Right hindlimb (tissue), 1 donor: ENCODE results near the gene OTUB2.

Experiments
- DNase-seq: peaks from one replicate; pipeline ENCODE4 v3.0.0-alpha.2; 2018

The OTUB2 gene

DNA sequence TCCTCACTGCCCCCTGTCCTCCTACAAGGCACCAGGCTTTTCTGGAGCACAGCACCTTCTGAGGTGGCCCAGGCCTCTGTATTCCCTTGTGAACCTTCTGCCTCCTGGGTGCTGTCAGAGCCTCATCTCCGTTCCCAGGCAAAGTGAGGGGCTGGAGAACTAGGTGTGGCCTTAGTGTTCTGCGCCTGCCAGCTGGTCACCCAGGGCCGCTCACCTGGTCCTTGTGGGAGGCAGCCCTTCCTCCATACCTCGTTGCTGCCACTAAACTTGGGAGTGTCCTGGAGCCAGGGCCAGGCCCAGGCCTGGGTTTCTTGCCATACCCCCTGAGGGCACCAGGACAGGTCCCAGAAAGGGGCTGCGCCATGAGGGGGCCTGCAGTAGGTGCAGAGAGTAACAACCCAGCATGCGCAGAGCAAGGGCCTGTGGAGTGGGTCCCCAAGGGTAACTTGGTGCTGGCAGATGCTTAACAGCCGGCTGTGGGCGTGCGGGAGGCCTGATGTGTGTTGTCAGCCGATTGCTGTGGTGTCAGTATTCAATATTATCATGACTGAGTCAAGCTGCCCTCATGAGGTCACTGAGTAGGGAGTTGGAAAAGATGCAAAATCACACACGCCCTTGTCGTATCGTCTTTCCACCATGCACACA is 17.1 kb downstream of the OTUB2 start:
- no peak for DNase-seq

GRCh38 chr14:94043756-94044475 is 17.8 kb downstream of the OTUB2 start:
- peak; percentile 11 for DNase-seq

GRCh38 chr14:94044476-94045091 is 18.4 kb downstream of the OTUB2 start:
- DNase-seq, result peak; percentile 9

- DNase-seq, result no peak
These were observed 19.0 kb downstream of the OTUB2 start for GRCh38 chr14:94045101-94045500.

- DNase-seq, result peak; percentile 8
These were observed 19.6 kb downstream of the OTUB2 start for GRCh38 chr14:94045563-94046345.

DNA sequence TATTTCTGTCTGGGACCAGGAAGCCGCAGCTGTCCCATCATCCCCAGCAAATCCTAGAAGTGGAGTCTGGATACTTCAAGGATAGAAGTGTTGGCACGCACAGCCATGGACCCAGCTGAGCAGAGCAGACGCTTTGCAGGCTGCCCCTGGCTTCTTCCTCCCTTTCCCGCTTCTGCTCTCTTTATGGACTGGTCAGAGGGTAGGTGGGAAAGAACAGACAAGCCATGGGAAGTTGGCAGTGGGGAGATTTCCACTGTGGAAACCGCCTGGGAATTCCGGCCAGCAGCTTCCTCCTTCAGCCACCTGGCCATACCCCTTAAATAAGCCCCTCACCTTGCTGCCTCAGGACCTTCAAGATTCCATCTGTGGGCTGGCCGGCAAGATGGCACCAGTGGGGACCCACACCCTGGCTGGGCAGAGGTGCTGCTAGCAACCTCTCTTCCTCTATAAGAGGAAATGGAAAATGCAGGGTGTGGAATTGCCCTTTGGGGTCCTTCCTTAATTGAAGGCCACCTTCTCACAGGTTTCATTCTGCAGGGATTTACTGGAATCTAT is 20.6 kb downstream of the OTUB2 start:
- DNase-seq, result peak; percentile 12

GRCh38 chr14:94047581-94047980 is 21.4 kb downstream of the OTUB2 start:
- DNase-seq, result peak; percentile 6

- DNase-seq, result peak; percentile 15
These were observed 22.8 kb downstream of the OTUB2 start for GRCh38 chr14:94048691-94049624.

- DNase-seq, result peak; percentile 6
These were observed 23.5 kb downstream of the OTUB2 start for GRCh38 chr14:94049625-94050023.

DNA sequence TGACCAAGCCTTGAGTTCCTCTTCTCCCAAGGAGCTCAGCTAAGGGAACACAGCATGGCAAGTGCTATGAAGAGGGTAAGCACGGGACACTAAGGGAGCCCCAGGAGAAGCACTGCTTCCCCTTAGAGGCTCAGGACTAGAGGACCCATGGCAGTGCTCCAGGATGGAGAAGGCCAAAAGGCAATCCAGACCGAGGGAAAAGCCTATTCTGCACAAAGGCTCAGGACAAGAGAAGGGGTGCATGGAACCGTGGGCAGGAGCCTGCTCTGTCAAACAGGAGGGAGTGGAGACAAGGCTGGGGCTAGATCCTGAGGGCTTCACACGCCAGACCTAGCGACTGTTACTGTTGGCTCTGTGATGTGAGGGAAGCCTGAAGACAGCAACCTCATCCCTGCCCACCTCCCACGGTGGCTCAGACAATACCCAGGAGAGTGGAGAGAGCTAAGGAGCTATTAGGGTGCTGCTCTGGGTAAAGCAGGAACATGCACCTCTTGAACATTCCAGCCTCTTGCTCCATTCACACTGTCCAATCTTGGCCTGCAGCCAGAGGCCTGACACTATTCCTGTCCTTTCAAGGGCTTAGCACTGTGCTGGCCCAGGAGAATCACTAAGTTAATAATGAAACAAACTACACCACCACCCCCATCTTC is 24.2 kb downstream of the OTUB2 start:
- peak; percentile 2 for DNase-seq

GRCh38 chr14:94051115-94051514 is 25.0 kb downstream of the OTUB2 start:
- DNase-seq, result peak; percentile 53

DNA sequence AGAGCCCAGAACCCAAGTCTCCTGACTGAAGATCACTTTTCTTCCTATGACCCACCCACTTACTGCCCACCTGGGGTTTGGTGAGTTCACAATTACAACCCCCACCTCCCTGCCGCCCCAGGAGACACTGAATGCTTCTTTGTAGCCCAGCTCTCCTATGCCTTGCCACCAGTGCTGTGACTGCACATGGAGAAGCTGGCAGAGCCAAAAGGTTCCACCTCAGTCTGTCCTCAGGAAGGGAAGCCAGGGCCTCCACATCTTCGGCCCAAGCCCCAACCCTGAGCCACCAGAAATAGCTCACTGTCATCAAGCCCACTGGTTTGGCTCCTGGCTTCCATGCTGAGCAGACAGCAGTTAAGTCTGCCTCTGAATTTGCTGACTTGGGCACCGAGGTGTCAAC is 25.6 kb downstream of the OTUB2 start:
- peak; percentile 14 for DNase-seq

- no peak for DNase-seq
These were observed 26.1 kb downstream of the OTUB2 start for GRCh38 chr14:94052199-94052598.

DNA sequence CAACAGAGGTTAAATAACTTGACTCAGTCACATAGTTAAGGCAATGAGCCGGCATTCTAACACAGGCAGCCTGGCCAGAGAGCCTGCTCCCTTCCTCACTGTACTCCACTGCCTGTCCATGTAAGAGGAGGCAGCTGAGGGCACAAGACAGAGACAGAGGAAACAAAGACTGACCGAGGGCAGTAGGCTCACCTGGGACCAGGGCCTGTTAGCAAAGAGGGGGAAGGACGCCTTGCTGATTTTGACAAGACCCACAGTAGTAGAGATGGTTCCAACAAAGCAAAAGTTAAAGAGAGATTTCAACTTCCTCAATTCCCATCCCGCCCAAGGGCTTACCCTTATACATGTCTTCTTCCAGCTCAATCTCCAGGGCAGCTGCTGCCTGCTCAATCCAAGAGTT is 26.5 kb downstream of the OTUB2 start:
- DNase-seq, result peak; percentile 4

DNA sequence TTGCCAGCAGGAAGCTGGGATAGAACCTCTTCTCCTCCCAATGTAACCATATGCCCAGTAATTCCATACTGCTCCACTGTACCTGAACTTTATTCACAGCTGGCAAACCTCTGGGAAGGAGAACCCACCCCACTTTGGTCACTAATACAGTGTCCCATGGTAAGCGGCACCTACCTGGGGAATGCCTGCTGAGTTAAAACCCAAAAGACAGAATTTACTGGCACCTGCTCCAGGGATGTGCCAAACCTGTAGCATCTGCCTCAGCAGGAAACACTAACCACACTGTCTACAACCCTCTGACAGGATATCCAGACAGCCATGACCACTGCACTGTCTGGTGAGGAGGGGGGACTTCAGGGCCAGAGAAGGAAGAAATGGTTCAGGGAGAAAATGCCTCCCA is 28.3 kb downstream of the OTUB2 start:
- DNase-seq, result peak; percentile 8

- DNase-seq, result no peak
These were observed 28.8 kb downstream of the OTUB2 start for GRCh38 chr14:94054936-94055335.

- DNase-seq, result peak; percentile 5
These were observed 30.6 kb downstream of the OTUB2 start for GRCh38 chr14:94056579-94057308.

- DNase-seq, result no peak
These were observed 32.1 kb downstream of the OTUB2 start for GRCh38 chr14:94058128-94058673.

- peak; percentile 2 for DNase-seq
These were observed 32.6 kb downstream of the OTUB2 start for GRCh38 chr14:94058674-94059138.

DNA sequence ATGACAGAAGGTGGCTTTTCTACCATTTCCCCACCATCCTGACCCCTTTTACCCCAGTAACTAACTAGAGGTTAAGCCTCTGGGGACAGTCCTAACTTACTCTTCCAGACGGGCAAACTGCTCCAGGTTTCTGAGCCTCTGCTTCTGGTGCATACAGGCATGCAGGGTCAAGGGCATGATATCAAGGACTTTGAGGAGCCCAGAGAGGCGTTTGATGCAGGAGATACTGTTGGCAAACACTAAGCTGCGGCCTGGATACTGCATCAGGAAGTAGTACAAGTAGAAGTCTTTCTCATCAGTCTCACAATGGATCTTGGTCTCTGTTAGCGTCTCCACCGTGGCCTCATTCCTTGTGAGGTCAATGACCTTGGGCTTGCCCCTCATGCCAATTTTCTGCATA is 33.9 kb downstream of the OTUB2 start:
- DNase-seq, result peak; percentile 9
